DMS114 treated with DMSO at 0.1 percent for 48 hours (cell line): Measurements from ENCODE around the gene SLC2A4RG.

Source experiments
- DNase-seq: peaks from one replicate; lab custom pipeline; 2025; ENCODE audit not compliant: unreplicated experiment; lab: John Stamatoyannopoulos, UW

SLC2A4RG gene

GRCh38 chr20:63752411-63753101, 13.0 kb downstream of the SLC2A4RG start:
- DNase-seq: no peak

DNA sequence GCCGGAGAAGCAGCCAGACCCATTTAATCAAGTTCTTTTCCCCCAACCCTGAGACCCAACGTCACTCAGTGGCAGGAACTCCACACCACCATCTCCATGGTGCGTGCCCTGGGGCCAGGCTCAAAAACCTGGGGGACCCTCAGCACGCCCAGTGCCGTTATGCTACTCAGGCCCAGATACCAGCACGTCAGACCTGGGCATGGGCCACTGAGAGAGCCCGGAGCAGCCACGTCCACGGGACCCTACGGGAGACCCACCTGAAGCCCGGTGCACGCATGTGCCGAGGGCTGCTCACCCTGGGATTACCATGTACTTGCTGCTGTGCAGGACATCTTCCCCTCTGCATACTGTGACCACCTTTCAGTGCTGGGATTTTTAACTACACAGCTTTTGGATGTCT, 13.8 kb downstream of the SLC2A4RG start:
- no peak for DNase-seq

- no peak for DNase-seq
These were observed 14.4 kb downstream of the SLC2A4RG start for GRCh38 chr20:63754008-63754407.

DNA sequence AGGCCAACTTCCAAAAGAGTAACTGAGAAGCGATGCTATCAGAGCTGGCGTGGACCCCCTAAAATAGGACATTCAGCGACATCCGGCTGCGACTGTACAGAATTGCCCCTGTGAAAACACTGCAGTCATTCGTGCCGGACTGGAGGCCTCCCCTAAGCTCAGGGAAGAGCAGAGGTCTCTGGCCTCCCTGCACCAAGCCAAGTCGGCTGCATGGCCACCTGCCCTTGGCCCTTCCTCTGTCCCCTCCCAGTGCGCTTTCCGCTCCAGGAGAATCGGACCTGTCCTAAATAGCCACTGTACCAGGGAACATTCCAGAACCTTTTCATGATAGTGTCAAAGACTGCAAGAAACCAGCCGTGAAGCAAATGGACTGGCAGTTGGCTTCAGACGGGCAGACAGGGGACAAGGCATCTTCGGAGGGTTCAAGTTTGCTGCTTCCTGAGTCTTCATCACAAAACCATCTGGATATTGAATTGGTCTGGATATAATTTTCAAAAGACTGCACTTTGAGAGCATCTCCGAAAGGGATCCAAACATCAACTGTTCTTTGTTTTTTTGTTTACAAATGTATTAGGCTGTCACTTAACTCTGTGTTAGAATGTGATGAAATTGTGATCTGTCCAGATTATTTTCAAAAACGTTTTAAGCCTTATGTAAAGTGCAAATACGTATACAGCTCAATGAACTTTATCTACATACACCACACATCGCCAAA, 16.5 kb downstream of the SLC2A4RG start:
- no peak for DNase-seq

GRCh38 chr20:63756648-63756991, 17.0 kb downstream of the SLC2A4RG start:
- no peak for DNase-seq

DNA sequence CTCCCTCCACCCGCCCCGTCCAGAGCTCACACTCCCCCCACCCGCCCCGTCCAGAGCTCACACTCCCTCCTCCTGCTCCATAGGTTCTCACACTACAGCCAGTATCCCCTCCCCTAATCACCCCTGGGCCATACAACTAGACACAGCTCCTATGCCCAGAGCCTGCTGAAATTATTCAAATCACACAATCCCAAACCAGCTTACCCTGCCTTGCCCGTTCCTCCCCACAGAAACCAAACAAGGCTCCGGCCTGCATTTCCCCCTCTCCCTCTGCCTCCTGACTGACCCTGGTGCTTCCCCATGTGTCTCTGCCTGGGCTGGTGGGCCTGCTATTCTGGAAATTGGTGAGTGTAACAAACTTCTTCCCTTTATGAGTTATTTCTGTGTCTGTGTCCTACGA, 18.6 kb downstream of the SLC2A4RG start:
- no peak for DNase-seq

DNA sequence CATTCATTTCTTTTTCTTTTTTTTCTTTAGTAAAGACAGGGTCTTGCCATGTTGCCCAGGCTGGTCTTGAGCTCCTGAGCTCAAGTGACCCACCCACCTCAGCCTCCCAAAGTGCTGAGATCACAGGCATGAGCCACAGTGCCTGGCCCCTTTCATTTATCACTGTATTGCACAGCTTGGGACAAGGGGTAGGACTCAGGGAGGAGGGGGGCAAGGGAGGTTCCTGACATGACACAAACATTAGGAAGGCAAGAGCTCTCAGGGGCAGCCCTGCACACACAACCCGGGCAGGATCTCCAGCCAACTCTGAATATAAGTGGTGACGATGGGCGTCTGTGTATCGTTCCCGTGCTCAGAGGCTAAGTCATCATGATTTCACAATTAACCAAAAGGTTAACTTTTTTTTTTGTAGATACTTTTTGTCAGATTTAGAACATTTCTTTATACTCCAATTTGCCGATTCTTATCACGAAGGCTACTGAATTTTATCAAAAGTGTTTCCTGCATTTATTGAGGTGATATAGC, 19.9 kb downstream of the SLC2A4RG start:
- no peak for DNase-seq

GRCh38 chr20:63765082-63765873, 25.7 kb downstream of the SLC2A4RG start:
- no peak for DNase-seq

DNA sequence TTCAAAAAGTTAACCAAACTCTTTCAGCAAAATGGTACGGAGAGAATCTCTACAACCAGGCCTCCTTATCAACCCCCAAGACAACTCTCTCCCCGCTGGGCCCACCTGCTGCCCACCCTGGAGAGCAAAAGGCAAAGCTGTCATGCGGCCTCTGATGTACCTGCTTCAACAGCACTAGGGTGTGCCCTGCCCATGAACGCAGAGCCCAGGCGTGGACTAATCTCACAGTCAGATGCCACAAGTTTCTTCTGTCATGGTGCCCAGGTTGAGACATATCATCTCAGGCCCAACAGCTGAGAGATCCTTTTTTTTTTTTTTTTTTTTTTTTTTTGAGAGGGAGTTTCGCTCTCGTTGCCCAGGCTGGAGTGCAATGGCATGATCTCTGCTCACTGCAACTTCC, 26.3 kb downstream of the SLC2A4RG start:
- no peak for DNase-seq

DNA sequence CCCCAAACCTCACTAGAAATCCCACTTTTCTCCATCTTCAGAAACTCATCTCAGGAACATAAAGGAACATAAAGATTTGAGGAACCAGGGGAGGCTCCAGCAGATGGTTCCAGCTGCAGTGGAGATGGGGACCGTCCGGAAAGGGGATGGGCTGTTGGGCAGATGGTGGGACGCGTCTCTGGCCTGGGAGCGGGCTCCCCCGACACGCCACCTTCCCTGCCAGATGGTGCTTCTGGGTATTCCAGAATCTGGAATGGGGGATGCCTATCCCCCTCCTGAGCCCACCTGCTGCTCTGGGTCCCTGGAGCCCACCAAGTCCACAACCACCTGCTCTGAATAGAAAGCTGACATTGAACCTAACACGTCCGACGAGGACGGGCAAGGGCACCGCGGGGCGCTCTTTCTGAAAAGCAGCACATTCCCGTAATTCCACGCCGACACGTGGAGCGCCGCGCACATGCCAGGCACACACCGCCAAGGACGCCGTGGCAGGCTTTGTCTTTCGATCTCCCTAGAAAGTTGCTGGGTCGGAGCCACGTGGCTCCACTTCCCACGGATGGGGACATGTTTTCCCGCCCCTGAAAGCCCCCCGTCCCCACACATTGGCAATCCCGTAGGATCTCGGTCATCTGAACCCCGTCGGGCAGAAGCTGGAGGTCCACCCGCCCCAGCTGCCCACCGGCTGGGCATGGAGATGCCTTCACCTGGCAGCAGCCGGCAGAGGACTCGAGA, 27.3 kb downstream of the SLC2A4RG start:
- DNase-seq: no peak

GRCh38 chr20:63767456-63767855, 27.9 kb downstream of the SLC2A4RG start:
- DNase-seq: no peak

DNA sequence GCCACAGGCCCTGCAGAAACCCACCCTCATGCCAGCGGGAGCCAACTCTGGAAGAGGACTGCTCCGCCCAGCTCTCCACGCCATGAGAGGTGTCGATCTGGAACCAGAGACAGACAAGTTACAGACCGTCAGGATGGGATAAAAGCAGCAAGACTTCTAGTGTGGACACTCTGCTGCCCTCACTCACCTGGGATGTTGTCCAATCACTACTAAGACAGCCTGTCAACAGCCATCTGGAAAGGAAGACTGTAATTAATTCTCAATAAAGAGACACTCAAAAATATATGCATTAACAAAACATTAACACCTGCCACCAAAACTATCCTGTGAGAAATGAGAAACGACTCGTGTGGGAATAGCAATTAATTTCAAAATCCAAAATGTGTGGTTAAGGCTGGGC, 28.3 kb downstream of the SLC2A4RG start:
- no peak for DNase-seq

DNA sequence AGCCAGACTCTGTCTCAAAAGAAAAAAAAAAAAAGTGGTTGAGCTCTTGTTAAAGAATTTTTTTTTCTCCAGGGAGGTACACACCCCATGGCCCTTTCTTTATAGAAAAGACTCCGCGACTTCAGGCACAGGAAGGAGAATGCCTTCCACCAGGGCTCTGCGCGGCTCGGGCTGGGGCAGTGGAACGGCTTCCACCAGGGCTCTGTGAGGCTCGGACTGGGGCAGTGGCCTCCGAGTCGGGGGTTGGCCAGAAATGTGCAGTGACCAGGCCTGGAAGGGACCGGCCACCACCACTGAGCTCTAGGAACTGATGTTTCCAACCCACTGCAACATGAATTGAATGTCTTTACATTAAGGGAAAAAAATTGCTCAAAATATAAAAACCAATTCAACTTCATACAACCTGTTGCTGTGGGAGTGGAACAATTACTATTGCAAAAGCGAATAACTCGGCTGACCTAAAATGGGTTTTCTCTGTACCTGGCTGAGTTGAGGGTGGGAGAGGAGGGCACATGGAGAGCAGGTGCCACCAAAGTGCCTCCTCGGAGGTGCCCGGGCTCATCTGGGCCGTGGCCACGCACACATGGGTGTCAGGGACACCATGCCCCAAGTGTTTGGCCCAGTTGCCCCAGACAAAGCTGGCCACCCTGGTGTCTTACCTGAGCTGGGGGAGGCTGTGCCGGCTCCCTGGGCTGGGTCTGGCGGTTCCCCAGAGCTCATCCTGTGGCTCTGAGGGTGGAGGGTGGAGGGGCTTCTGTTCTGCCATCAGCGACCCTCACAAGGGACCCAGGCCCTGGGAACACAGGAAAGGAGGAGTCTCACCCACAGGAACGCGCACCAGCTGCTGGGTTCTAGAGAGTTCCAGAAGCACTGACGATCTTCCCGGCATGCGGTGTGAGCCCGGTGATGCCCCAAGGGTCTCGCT, 29.3 kb downstream of the SLC2A4RG start:
- no peak for DNase-seq

- no peak for DNase-seq
These were observed 30.4 kb downstream of the SLC2A4RG start for GRCh38 chr20:63769891-63770474.

DNA sequence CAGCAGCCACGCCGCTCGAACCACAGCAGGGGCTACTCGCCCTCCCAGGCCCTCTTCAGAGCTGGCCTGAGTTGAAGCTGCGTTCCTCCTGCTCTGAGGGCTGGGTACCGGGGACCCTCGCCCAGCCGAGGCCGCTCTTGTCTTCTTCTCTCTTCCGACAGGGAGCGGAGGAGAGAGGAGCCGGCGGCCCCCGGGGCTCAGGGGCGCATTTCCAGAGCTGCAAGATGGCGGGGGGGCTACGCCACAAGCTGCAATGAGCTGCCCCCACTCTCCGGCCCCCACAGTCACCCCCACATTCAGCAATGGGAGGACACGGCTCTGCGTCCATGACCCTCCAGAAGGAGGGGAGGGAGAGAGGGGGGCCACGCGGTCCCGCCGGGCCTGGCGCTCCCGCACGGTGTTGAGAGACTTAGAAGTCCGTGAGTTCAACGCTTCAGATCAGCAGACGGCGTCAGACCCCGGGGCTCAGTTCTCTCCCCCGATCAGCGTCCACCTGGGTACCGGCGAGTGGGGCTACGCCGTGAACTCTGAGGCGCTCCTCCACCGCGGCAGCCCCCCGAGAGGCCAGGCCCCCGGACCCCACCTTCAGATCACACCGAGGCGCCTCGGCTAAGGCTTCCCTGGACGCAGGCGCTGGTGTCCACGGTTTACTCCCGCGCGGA, 31.6 kb downstream of the SLC2A4RG start:
- DNase-seq: no peak

DNA sequence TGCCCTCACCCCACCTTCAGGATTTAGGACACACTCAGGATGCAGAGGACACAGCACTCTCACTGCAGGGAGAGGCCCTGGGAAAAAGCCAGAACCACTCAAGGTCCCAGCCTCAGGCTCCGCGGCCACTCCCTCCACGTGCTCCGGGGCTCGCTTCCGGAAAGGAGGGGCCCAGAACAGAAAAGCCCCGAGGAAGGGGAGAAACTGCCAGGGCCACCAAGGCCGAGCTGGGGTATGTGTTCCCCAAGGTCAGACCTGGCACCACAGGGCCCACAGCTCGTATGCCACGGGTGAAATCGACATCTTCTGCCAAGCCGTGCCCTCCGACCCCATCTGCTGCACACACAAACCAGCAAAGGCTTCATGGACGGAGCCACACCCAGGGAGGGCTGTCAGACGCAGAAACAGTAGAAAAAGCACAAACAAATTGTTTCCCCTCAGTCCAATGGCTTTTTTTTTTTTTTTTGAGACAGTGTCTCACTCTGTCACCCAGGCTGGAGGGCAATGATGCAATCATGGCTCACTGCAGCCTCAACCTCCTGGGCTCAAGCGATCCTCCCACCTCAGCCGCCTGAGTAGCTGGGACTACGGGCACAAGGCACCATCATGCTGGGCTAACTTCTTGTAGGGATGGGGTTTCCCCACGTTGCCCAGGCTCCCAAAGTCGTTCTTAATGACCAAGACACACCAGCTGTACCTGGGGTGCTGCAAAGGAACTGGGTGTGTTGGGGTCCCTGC, 33.4 kb downstream of the SLC2A4RG start:
- no peak for DNase-seq

- DNase-seq: no peak
These were observed 34.1 kb downstream of the SLC2A4RG start for GRCh38 chr20:63773571-63774241.

GRCh38 chr20:63774306-63774705, 34.7 kb downstream of the SLC2A4RG start:
- no peak for DNase-seq
